ENCODE data around the gene ARMC3. TPM values are rescaled to one million over a fixed set of nuclear protein-coding genes. Genes with fewer than 3 reads are reported as not detected.
A peak's percentile ranks its signal among the peaks of the same experiment; 100 is the strongest.

ARMC3 gene
- polyA plus RNA-seq, 2 of the 4 experiments (the other 2 are of a cell fraction): 0.09 to 0.59 TPM

DNA sequence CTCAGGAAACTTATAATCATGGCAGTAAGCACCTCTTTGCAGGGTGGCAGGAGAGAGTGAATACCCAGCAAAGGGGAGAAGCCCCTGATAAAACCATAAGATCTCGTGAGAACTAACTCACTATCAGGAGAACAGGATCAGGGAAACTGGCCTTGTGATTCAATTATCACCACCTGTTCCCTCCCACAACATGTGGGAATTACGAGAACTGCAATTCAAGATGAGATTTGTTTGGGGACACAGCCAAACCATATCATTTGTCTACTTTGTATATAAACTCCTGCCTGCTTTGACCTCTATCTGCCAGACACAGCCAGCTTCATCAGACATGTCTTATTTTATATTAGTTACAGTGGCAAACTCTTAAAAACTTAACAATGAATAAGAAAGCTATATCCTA, 50.4 kb downstream of the ARMC3 start (continued):
- TF ChIP-seq JUNB (IDR thresholded peaks at IDR 0.05): no peak
- no peak for TF ChIP-seq JUN (IDR thresholded peaks at IDR 0.05)
- TF ChIP-seq POLR2AphosphoS2 (conservative IDR thresholded peaks at IDR 0.05; ENCODE audit: low read length): no peak
- TF ChIP-seq HDAC2 (IDR thresholded peaks at IDR 0.05): no peak
- TF ChIP-seq CEBPB (IDR thresholded peaks at IDR 0.05): no peak
- TF ChIP-seq RFX5 (IDR thresholded peaks at IDR 0.05): no peak

DNA sequence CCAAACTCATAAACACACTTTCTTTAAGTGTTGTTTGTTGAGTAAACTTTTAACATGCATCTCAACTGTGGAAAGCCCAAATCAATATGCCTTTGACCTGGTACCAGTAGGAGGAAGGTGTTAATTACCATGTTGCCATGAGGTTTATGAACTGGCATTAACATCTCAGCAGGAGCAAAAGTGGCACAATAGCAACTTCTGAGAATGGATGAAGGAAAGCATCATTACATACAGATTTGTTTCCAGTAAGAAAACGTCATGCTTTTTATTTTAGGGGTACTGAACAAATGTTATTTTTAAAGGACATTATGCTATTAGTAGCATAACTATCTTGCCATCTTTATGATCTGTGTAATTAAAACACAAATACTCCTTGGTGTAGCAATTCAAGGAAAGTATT, 51.1 kb downstream of the ARMC3 start:
- Histone ChIP-seq H3K4me1 (no peaks in the 10 kb centered on the region), H3K27ac (no peak overlapping the region), H3K9me3 (no peaks in the 10 kb centered on the region), H3K4me3 (no peak overlapping the region), H3K4me2 (no peak overlapping the region)
- 9% methylated on average over 1 of the region's 1 CpG for WGBS (ENCODE audit: missing lambda C conversion rate)
- ATAC-seq: no peak
- no peak for TF ChIP-seq RARB (CRISPR knock-in tag; IDR thresholded peaks at IDR 0.05)
- TF ChIP-seq NFE2L2 (conservative IDR thresholded peaks at IDR 0.05; ENCODE audit: low read length): no peak
- TF ChIP-seq ZFP36 (IDR thresholded peaks at IDR 0.05; ENCODE audit: borderline replicate concordance, partially characterized antibody): no peak
- no peak for TF ChIP-seq MAZ (IDR thresholded peaks at IDR 0.05; ENCODE audit: borderline replicate concordance, low read depth, low read length)
- no peak for DNase-seq (ENCODE audit: low read depth in 1 of 2, low spot score in 1 of 2)
- ChIA-PET CTCF (interaction anchor here (0.6 to 1.0 kb wide), 2 partner anchors 109 to 359 kb away, joined by 3 read pairs; no protein-coding TSS in a partner anchor), POLR2A (no interaction called here)
- peak; percentile 67 for FAIRE-seq

DNA sequence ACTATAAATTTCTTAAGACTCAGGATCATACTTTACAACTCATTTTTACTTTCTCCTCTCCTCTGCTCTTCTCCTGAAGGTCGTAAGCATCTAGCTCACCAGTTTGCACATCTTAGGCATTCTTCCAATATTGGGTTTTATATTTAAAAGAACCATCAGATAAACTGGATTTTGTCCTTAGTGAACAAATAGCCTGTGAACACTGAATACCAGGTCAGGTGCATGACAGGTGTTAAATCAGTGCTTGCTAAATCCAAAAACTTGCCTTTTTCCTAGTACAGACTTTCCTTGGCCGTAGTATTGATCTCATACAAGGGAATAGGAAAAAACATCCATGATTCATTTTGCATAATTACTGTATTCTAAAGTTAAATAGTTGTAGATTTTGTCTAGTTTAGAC, 53.0 kb downstream of the ARMC3 start:
- Histone ChIP-seq H3K4me2 (no peak overlapping the region), H3K4me1 (no peaks in the 10 kb centered on the region), H3K27ac (no peak overlapping the region), H3K9me3 (no peaks in the 10 kb centered on the region), H3K4me3 (no peak overlapping the region)
- TF ChIP-seq BHLHE40 (IDR thresholded peaks at IDR 0.05; ENCODE audit: low read depth, low read length): no peak
- no peak for TF ChIP-seq RFX5 (IDR thresholded peaks at IDR 0.05)
- TF ChIP-seq, protein P1, sequence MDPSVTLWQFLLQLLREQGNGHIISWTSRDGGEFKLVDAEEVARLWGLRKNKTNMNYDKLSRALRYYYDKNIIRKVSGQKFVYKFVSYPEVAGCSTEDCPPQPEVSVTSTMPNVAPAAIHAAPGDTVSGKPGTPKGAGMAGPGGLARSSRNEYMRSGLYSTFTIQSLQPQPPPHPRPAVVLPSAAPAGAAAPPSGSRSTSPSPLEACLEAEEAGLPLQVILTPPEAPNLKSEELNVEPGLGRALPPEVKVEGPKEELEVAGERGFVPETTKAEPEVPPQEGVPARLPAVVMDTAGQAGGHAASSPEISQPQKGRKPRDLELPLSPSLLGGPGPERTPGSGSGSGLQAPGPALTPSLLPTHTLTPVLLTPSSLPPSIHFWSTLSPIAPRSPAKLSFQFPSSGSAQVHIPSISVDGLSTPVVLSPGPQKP (IDR thresholded peaks at IDR 0.05; ENCODE audit: low read depth, low read length): no peak
- TF ChIP-seq RNF2 (IDR thresholded peaks at IDR 0.05; ENCODE audit: borderline replicate concordance, low read depth): no peak
- no peak for TF ChIP-seq FOSB (CRISPR knock-in tag; IDR thresholded peaks at IDR 0.05)
- no peak for TF ChIP-seq ZSCAN20 (CRISPR knock-in tag; IDR thresholded peaks at IDR 0.05)
- TF ChIP-seq, protein P2, sequence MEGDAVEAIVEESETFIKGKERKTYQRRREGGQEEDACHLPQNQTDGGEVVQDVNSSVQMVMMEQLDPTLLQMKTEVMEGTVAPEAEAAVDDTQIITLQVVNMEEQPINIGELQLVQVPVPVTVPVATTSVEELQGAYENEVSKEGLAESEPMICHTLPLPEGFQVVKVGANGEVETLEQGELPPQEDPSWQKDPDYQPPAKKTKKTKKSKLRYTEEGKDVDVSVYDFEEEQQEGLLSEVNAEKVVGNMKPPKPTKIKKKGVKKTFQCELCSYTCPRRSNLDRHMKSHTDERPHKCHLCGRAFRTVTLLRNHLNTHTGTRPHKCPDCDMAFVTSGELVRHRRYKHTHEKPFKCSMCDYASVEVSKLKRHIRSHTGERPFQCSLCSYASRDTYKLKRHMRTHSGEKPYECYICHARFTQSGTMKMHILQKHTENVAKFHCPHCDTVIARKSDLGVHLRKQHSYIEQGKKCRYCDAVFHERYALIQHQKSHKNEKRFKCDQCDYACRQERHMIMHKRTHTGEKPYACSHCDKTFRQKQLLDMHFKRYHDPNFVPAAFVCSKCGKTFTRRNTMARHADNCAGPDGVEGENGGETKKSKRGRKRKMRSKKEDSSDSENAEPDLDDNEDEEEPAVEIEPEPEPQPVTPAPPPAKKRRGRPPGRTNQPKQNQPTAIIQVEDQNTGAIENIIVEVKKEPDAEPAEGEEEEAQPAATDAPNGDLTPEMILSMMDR (IDR thresholded peaks at IDR 0.05): no peak
- TF ChIP-seq HEYL (CRISPR knock-in tag; IDR thresholded peaks at IDR 0.05): no peak
- TF ChIP-seq EHMT2 (IDR thresholded peaks at IDR 0.05; ENCODE audit: low read depth): no peak
- TF ChIP-seq, protein P3, sequence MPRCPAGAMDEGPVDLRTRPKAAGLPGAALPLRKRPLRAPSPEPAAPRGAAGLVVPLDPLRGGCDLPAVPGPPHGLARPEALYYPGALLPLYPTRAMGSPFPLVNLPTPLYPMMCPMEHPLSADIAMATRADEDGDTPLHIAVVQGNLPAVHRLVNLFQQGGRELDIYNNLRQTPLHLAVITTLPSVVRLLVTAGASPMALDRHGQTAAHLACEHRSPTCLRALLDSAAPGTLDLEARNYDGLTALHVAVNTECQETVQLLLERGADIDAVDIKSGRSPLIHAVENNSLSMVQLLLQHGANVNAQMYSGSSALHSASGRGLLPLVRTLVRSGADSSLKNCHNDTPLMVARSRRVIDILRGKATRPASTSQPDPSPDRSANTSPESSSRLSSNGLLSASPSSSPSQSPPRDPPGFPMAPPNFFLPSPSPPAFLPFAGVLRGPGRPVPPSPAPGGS (IDR thresholded peaks at IDR 0.05): no peak
- no peak for TF ChIP-seq NFE2L2 (conservative IDR thresholded peaks at IDR 0.05; ENCODE audit: low read length)
- TF ChIP-seq FOXS1 (CRISPR knock-in tag; IDR thresholded peaks at IDR 0.05): no peak
- TF ChIP-seq, protein P4, sequence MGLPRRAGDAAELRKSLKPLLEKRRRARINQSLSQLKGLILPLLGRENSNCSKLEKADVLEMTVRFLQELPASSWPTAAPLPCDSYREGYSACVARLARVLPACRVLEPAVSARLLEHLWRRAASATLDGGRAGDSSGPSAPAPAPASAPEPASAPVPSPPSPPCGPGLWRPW (IDR thresholded peaks at IDR 0.05): no peak
- TF ChIP-seq FOSL2 (IDR thresholded peaks at IDR 0.05): no peak
- TF ChIP-seq FOSL2 (CRISPR knock-in tag; IDR thresholded peaks at IDR 0.05): no peak
- TF ChIP-seq CBX8 (IDR thresholded peaks at IDR 0.05): no peak
- TF ChIP-seq HDAC2 (IDR thresholded peaks at IDR 0.05): no peak
- no peak for TF ChIP-seq KDM1A (IDR thresholded peaks at IDR 0.05; ENCODE audit: low read depth)
- TF ChIP-seq POLR2AphosphoS2 (conservative IDR thresholded peaks at IDR 0.05; ENCODE audit: low read length): no peak
- TF ChIP-seq, protein P5, sequence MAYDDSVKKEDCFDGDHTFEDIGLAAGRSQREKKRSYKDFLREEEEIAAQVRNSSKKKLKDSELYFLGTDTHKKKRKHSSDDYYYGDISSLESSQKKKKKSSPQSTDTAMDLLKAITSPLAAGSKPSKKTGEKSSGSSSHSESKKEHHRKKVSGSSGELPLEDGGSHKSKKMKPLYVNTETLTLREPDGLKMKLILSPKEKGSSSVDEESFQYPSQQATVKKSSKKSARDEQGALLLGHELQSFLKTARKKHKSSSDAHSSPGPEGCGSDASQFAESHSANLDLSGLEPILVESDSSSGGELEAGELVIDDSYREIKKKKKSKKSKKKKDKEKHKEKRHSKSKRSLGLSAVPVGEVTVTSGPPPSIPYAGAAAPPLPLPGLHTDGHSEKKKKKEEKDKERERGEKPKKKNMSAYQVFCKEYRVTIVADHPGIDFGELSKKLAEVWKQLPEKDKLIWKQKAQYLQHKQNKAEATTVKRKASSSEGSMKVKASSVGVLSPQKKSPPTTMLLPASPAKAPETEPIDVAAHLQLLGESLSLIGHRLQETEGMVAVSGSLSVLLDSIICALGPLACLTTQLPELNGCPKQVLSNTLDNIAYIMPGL (CRISPR knock-in tag; IDR thresholded peaks at IDR 0.05; ENCODE audit: borderline replicate concordance): no peak
- no peak for TF ChIP-seq HOXA7 (CRISPR knock-in tag; IDR thresholded peaks at IDR 0.05)
- ATAC-seq: no peak
- CTCF ChIA-PET: interaction anchor here (1.5 to 2.4 kb wide), 2 partner anchors 8 to 407 kb away, joined by 4 to 8 read pairs; no protein-coding TSS in a partner anchor
- 73% methylated on average over 2 of the region's 2 CpGs for WGBS (ENCODE audit: missing lambda C conversion rate)
- FAIRE-seq: no peak
- DNase-seq (ENCODE audit: low read depth in 1 of 2, low spot score in 1 of 2): no peak
- POLR2A ChIA-PET: no interaction called here
